ENCODE measurements around the gene PLCB2.

Gene PLCB2

GRCh38 chr15:40301467-40302179 is 6.1 kb downstream of the PLCB2 start:
- no peak for DNase-seq

- DNase-seq, result no peak
Observed at GRCh38 chr15:40300771-40301170, 7.0 kb downstream of the PLCB2 start.

- DNase-seq, result no peak
Observed at GRCh38 chr15:40300367-40300766, 7.4 kb downstream of the PLCB2 start.

- DNase-seq, result no peak
Observed at GRCh38 chr15:40298216-40298935, 9.4 kb downstream of the PLCB2 start.

GRCh38 chr15:40297356-40297755 is 10.4 kb downstream of the PLCB2 start:
- no peak for DNase-seq

GRCh38 chr15:40296561-40297230 is 11.0 kb downstream of the PLCB2 start:
- no peak for DNase-seq

- DNase-seq, result no peak
Observed at GRCh38 chr15:40295877-40296560, 11.7 kb downstream of the PLCB2 start.

- DNase-seq, result no peak
Observed at GRCh38 chr15:40295297-40295696, 12.4 kb downstream of the PLCB2 start.

GRCh38 chr15:40293905-40294895 is 13.5 kb downstream of the PLCB2 start:
- no peak for DNase-seq

GRCh38 chr15:40293006-40293405 is 14.7 kb downstream of the PLCB2 start:
- no peak for DNase-seq

- DNase-seq, result no peak
Observed at GRCh38 chr15:40292246-40292645, 15.5 kb downstream of the PLCB2 start.

GRCh38 chr15:40290918-40291574 is 16.7 kb downstream of the PLCB2 start:
- no peak for DNase-seq

- DNase-seq, result no peak
Observed at GRCh38 chr15:40290545-40290917, 17.2 kb downstream of the PLCB2 start.

- DNase-seq, result no peak
Observed at GRCh38 chr15:40289140-40289775, 18.5 kb downstream of the PLCB2 start.

GRCh38 chr15:40287968-40288367 is 19.8 kb downstream of the PLCB2 start:
- no peak for DNase-seq

- DNase-seq, result no peak
Observed at GRCh38 chr15:40287505-40287904, 20.2 kb downstream of the PLCB2 start.

- DNase-seq, result no peak
Observed at GRCh38 chr15:40286794-40287193, 20.9 kb downstream of the PLCB2 start.

GRCh38 chr15:40286061-40286532 is 21.6 kb downstream of the PLCB2 start:
- no peak for DNase-seq

- DNase-seq, result no peak
Observed at GRCh38 chr15:40285554-40286011, 22.2 kb downstream of the PLCB2 start.

GRCh38 chr15:40285151-40285550 is 22.6 kb downstream of the PLCB2 start:
- DNase-seq, result no peak

Measured in NCI-H1694 (cell line).